GM19438 (cell line): Measurements from ENCODE around the gene PLXNC1.
A peak's percentile ranks its signal among the peaks of the same experiment; 100 is the strongest.

ENCODE experiments used
- ATAC-seq: cut with Tn5 transposase; IDR thresholded peaks from one replicate; pipeline ENCODE4 v1.9.1; 2021; ENCODE audit warnings: low read depth; ENCODE audit not compliant: unreplicated experiment

Gene PLXNC1

DNA sequence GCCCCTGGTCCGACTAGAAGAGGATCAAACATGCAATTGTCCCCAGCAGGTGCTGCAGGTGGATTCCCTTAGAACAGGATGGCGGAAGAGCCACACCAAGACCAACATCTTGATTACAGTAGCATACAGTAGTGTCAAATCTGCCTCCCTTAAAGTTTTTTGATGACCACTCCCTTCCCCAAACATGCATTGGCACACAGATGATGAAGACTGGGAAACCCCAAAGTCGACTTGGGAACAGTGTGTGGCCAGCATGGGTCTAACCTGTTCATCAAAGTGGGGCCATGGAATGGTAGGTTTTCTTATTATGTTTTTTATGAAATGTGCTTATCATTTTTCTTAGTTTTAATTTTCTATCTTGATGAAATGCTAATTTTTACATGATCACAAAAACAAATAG is 8.8 kb downstream of the PLXNC1 start:
- no peak for ATAC-seq

DNA sequence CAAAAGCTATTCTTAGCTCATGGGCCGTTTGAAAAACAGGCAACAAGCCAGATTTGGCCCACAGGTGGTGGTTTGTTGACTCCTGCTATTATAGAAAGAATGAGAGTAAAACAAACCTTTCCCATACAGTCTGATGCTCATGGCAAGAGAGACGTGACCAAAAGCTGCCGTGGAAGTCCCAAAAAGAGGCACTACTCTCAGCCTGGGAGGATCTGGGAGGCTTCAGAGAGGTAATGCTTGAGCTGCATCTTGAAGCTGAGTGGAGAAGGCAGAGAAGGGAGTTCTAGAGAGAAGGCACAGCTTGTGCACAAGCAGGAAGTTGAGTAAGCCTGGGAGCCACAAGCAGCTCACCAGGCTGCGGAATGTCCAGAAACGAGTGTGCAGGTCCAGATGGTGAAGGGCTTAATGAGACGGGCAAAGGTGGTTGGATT is 9.6 kb downstream of the PLXNC1 start:
- peak; percentile 71 for ATAC-seq

DNA sequence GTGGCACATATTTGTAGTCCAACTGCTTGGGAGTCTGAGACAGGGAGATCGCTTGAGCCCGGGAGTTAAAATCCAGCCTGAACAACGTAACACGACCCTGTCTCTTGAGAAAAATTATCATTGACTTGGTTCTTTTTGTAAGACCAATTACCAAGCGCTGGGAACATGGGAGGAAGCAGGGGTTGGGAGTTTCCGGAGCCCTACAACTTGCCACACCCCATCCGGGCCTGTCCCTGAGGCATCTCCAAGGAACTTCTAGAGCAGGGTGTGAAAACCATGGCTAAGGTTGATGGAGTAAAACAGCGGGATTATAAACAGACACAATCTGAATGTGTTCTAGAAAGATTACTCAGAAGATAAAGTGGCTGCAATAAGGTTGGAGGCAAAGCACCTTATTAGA is 10.3 kb downstream of the PLXNC1 start:
- ATAC-seq, result no peak

DNA sequence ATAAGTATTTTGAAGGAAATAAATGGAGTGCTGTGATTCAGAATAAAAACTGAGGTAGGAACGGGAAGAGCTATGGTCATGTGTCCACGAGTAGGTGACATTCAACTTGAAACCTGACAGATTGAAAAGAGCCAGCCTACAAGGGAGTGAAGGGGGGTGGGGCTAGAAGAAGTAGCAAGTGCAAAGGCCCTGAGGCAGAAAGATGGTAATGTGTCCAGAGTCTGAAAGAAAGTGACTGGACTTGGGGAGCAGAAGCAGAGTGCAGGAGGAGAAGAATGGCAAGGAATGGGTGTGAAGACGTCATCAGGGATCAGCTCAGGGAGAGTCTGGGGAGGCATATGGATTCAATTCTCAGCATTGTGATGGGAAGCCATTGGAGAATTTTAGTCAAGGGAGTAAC is 13.7 kb downstream of the PLXNC1 start:
- no peak for ATAC-seq

DNA sequence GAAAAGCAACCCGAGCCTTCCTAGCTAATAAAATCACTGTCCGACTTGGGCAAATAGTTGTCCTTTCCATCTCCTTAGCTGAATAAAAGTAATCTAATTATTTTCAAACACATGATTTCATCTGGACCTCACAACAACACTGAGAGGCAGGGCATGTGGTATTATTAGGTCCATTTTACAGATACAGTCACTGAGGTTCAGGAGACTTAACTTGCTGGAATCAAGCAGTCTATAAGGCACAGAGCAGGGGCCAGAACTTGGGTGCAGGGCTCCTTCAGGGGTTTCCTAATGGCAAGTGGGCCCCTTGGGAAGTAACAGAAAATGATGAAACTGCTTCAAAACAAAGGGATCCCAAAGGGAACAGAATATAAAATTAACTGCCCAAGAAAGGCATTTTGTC is 15.5 kb downstream of the PLXNC1 start:
- ATAC-seq, result no peak

DNA sequence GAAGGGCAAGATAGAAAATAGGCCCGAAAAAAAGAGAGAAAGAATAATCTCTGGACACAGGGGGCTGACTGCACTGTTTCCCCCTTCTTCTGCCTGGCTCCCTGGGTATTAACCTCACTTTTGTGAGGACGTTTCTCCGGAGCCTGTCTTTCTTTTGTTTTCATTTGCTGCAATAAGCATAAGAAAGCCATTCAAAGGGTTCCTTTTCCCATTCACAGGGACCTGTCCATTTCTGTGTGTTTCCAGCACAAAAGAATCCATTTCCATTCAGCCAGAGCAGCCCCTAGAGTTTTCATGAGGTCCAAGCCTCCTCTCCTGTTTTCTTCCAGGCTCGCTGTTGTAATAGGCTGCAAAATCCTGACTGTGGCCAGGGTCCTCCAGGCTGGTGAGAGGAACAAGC is 16.8 kb downstream of the PLXNC1 start:
- no peak for ATAC-seq

DNA sequence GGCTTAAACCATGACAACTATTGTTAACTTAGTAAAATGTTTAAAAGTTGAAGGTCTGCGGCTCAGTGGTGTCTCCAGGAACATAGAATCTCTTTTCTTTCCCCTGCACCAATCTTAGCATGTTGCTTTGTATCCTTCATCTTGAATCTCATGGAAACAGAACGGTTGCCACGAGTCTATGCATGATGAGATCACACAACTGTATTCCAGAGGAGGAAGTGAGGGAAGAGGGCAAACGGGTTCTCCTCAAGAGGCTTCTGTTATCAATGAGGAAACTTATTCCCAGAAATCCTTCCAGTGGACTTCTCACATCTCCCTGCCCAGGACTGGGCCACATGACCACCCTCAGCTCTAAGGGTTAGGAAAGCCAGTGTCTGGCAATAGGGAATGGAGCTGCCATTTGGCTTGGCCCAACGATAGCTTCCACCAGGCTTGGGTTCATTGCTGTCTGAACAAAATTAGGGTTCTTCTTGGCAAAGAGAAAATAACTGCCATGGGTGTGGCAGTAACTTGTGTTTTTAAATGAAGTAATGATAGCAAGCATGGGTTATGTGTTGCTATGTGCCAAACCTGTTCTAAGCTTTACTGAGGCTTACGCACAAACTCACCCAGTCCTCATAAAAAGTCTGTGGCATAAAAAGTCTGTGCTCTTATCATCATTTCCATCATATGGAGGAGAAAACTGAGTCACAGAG is 17.4 kb downstream of the PLXNC1 start:
- no peak for ATAC-seq

DNA sequence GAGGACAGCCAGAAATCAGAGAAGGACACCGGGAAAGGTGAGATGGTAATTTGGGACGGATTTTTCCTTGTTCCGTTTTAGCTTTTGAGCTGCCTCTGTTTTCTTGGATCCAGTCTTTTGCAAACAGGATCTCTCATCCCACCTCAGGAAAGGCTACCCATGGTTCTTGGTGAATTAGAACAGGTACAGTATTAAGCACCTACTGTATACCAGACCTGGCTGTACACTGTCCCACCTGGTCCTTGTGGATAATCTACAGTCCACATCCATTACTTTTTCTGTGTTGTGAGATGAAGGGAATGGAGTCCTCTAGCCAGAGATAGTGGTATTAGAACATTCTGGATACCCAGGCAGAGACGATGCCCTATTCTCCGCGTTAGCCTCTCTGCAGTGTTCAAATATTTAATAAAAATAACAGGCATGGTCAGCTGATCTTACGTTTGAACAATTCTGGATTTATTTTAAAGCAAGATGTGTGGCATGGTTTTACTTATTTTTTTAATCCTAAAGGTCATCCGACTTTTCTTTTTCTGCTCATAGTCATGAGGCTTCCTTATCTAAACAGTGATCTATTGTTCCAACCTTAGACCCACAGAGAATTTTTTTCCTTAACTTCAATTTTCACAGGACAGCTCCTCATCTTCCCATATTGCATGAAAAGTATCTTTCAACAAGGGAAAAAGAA is 18.8 kb downstream of the PLXNC1 start:
- no peak for ATAC-seq

DNA sequence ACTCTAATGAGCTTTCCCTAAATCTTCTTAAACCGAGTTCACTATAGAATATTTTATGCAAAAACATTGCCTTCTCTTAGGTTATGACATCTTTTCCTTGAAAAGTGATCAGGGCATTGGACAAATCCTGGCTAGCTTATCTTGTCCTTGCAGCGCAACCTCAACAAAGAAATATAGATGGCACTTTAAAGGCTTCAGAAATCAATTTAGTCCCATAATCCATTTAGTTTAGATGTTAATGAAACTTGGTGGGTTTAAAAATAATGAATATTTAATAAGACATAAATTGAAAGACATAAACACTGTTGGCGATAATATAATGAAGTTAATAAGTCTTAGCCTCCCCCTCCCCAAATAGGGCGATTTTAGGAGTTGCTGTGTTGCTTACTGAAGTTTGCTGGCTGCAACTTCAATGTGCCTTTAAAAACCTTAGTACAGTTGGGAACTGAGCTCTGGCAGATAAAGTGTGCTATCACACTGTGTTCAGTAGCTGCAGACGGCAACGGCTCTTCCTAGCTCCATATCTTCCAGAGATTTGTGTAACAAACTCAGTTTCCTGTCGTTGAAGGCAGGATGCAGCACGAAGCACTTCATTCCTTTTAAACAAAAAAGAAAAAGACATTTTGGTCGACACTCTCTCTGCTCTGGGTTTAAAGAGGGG is 19.5 kb downstream of the PLXNC1 start:
- ATAC-seq, result no peak

DNA sequence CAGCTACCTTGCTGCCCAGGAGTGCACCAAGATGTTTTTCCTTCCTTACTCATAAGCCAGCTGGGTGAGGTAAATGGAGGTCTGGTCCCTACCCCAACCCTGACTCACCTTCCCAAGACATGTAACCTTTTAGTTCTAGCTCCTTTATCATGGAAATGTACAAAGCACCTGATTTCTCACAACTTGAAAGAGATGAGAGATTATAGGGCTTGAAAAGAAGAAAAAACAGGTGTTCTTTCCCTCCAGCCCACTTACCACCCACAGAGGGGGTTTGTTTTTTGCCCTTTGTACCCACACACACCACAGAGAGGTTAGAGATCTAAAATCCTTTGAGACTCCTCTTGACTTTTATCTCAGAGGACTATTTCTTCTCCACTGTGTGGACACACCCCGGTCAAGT is 21.1 kb downstream of the PLXNC1 start:
- no peak for ATAC-seq

DNA sequence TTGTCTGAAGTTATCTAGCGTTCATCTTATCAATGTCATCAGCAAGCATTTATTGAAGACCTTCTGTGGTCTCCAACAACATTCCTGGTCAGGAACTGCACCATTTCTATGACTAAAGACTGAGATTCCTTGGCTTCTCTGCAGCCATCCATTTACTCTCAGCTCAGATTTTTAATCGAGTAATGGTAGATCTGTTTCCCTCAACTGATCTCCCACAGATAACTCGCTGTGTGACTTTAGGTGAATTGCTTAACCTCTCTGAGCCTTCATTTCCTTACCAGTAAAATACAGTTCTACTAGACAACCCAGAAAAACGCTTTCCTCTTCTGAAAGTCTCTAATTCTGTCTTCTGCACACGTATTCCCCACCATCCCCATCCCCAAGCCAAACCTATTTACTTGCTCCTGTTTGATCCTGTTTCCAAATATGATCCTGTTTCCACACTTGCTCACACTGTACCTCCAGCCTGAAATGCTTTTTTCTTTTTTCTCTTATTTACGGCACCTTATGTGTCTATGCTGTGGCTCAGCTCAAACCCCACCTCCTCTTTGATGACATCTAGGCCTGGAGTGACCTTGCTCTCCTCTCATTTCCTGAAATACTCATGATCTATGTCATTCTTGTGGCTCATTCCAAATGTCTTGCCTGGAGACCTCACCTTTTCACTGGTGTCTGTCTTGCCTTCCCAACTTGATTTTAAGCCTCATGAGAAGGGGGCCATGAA is 21.8 kb downstream of the PLXNC1 start:
- ATAC-seq, result no peak

DNA sequence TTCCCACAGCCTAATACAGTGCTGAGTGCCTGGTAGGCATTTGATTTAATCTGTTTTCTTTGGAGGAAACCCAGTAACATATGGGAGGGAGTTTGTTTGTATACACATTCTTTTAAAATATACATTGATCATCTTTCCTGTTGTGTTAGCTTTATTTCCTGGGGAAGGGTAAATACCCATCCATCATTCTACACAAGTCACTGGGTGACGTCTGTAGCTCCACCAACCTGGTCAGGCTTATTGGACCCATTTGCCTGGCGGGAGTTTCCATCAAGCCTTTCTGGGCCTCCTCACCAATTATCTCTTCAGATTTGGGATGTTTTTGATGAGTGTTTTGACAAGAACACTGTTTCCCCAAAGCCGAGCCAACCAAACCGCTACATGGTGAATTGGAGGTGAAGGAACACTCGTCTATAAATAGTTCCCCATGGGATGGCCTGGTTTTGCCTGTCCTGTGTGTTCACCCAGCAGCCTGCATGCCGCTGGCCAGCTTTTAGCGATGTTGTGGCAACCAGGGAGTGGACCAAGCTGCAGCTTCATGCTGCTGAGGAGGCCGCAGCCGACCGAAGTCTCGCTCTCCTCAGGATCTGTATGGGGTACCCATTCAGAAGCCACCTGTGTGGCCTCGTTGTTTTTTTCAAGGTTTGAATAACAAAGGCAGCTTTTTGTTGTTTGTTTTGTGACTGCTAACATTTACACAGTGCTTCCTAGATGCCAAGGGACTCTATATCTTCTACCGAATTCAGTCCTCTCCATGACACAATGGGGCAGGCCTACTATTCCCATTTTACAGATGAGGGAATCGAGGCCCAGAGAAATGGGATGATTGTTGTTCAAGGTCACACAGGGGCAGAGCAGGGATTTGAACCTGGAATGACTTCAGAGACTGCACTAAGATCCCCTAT is 22.6 kb downstream of the PLXNC1 start:
- ATAC-seq, result no peak

DNA sequence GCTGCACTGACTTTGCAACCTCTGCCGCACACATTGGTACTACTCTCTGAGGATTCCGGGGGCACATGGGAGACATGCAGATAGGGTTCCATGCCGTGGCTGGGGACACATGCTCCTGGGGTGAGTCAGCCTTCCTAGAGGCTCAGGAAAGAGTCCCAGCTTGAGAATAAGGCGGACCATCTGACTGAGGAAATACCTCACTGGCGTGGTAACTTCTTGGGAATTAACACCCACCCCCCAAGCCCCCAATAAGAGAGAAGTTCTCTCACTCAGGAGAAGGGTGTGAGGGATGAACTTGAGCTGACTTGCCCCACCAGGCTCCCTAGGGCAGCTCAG is 23.2 kb downstream of the PLXNC1 start:
- ATAC-seq, result no peak

DNA sequence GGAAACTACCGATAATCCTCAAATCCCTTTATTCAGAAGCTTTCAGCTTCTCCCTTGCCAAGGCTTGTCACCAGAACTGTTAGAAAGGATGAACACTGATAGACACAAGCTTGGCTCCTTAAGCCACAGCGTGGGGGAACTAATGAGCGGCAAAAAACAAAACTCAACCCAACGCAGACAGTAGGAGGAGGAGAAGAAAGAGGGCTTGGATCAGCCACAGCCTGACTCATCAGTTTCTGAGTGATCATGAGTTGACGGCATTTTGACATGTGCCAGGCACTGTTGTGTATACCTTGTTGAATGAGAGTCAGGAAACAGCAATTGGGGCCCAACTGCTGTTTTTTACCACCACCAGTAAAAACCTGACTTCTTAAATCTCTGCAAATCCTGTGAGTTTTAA is 23.7 kb downstream of the PLXNC1 start:
- ATAC-seq, result no peak

DNA sequence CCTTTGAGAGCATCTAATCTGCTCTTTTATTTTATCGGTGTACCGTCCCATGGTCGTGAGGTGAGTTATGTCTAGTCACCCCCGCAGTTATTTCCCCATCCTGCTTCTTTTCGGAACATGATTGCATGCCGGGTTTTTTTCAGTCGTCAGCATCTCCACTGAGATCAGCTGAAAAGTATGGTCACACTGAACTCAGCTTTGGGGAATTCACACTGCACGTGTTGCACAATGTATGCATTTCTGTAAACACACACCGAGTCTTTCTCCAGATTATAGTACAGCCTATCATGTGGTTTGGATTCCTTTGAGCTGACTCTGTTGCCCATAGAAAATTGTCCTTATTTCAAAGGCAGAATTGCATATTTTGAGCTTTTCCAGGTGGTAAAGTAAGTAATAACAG is 24.6 kb downstream of the PLXNC1 start:
- no peak for ATAC-seq

DNA sequence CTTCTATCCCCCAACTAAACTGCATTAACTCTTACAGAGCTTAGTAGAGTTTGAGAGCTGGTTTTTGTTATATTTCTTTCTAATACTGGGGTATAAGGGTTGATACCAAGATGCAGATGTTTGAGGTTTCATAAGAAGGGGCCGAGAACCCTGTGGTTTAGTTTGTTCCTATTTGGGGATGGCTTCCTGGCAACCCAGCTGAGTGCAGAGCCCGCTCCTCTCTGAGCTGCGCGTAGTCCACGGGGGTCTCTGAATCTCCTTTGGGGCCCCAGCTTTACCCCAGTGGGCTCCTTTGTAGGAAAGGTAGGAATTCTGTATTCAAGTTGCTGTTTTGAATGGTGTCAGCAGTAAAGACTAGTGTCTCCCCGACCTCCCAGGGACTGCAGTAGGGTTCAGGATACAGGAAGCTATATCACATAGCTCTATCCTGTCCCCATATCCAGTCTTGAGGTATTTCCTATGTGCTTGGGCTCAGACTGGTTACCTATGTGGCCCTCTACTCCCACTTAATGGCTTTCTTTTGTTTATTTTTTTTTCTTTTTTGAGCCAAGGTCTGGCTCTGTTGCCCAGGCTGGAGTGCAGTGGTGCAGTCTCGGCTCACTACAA is 25.4 kb downstream of the PLXNC1 start:
- peak; percentile 42 for ATAC-seq

DNA sequence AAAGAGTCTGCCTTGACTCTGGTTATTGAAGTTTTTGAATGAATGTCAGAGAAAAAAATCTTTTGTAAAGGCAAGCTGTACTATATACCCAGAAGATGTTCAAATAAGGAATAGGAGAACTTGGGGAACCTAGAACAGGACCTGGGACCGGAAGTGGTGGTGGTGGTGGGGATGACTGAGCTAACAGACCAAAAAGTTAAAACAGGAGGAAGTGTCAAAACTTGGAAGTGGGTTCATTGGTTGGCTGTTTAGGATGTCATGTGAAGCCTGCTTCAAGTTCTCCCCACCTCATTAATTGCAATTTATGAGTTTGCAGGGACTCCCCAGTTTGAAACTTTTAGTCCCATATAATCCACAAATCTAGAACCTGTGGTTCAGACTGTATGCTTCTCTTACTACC is 26.2 kb downstream of the PLXNC1 start:
- no peak for ATAC-seq

DNA sequence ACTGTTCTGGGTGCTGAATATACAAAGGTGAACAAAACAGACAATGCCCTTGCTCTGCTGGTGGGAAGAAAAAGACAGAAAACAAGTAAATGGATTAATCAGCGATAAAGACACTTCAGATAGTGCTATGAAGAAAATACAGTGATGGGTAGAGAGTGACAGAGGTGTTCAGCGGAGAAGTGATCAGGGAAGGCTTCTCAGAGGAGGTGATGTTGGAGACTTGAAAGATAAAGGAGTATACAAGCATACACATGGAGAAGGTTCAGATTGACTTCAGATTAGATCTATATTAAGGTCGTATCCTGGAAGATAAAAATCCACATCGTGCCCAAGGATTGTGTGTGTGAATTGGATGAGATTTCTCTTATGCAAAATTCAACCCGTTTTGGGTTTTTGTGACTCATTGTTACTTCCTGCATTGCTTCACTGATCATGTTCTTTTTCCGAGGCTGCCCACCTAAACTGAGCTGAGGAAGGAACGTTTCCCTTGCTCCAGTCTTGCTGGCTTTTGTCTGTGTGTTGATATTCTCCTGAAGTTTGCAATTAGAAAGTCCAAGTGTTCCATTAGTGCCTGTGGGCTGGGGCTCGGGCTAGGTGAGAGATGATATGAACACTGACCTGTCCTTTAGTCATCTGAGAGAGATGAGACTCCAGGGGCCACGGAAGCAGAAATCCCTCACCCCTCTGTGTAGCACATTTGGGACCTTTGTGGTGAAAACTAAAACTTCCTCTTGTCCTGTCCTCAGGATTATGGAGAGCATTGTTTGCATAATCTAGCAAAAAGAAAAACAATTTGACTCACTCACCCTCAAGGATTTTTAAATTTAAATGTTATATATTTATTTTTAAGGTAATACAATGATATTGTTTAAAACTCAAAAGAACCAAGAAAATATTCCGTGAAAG is 27.6 kb downstream of the PLXNC1 start:
- no peak for ATAC-seq

DNA sequence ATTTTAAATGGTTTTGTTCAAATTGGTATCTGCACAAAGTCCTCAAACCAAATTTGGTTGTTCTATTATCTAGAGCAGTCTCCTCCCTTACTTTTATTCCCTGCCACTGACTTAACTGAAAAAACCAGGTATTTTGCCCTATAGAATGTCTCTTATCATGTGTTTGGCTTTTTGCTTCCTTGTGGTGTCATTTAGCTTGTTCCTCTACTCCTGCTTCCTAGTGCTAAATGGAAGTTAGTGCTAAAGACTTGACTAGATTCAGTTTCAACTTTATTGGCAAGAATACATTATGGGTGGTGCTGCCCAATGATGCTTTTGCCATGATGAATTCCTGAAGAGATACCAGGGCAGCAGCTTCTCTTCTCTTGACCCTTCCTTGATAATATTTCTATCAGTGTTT is 29.7 kb downstream of the PLXNC1 start:
- no peak for ATAC-seq
